Kidney (tissue), 14 donors: Measurements from ENCODE around the gene IER3. TPM values are rescaled to one million over a fixed set of nuclear protein-coding genes. Genes with fewer than 3 reads are reported as not detected.
"Not testable (repeated sequence)": the region's sequence is repeated elsewhere in the genome, so short reads cannot be mapped to it uniquely, and the experiment has no call there.

Experiments
- DNase-seq, 5 donors: peaks; one replicate each; pipeline ENCODE4 v3.0.0-alpha.2; 2013 to 2020
- FAIRE-seq: peaks from 2 replicates; lab custom pipeline; 2012; peaks lifted over from hg19 to GRCh38; lab: Jason Lieb, UNC
- H3K27ac ChIP-seq, 2 donors: one replicate each; pipeline ENCODE4 v1.7.0; 2013; ENCODE audit warnings: low read depth in 2 of 2, low read length in 2 of 2, inconsistent platforms in 1 of 2
- H3K27me3 ChIP-seq: one replicate; pipeline ENCODE4 v1.7.1; 2013; ENCODE audit warnings: low read length, inconsistent platforms; ENCODE audit not compliant: control insufficient read depth, insufficient read depth
- H3K36me3 ChIP-seq, 3 donors: one replicate each; pipeline versions ENCODE4 v1.7.0 to v1.7.1; 2013; ENCODE audit warnings: low read length in 3 of 3, control low read depth in 1 of 3, inconsistent platforms in 1 of 3; ENCODE audit not compliant: insufficient read depth in 3 of 3, control insufficient read depth in 2 of 3
- H3K4me1 ChIP-seq, 3 donors: one replicate each; pipeline versions ENCODE4 v1.7.0 to v1.7.1; 2013; ENCODE audit warnings: low read length in 3 of 3, inconsistent platforms in 1 of 3, low read depth in 1 of 3; ENCODE audit not compliant: control insufficient read depth in 2 of 3, insufficient read depth in 2 of 3
- H3K4me3 ChIP-seq, 3 donors: one replicate each; pipeline versions ENCODE4 v1.7.0 to v1.8.1; 2013; ENCODE audit warnings: low read length in 3 of 3, control low read depth in 1 of 3, inconsistent platforms in 1 of 3
- H3K9ac ChIP-seq, 3 donors: one replicate each; pipeline versions ENCODE4 v1.7.0 to v1.7.1; 2013; ENCODE audit warnings: low read length in 3 of 3, control low read depth in 1 of 3, inconsistent platforms in 1 of 3
- H3K9me3 ChIP-seq, 3 donors: one replicate each; pipeline versions ENCODE4 v1.7.0 to v1.7.1; 2013; ENCODE audit warnings: low read length in 3 of 3, control low read depth in 1 of 3, inconsistent platforms in 1 of 3; ENCODE audit not compliant: control insufficient read depth in 2 of 3, insufficient read depth in 1 of 3
- CTCF ChIP-seq: IDR thresholded peaks from 3 replicates; pipeline ENCODE4 v1.5.1; 2012; ENCODE audit warnings: mild to moderate bottlenecking, moderate library complexity, borderline replicate concordance; ENCODE audit not compliant: insufficient read depth; ENCODE audit errors: extremely low read depth
- intact Hi-C: fragments of 100-400 bp; cut with DNase I; formaldehyde crosslinking; loops from one replicate; pipeline ENCODE4 v1.11.1; 2022
- polyA plus RNA-seq: library from polyadenylated mRNA; stranded (reverse); fragments of 350-450 nt; fragmentation: Illumina TruSeq; extraction: RNeasy Lipid Tissue Mini Kit (QIAGEN cat#74804); gene quantifications from one replicate; pipeline ENCODE4 v1.2.3, GENCODE V29; 2014; ENCODE audit warnings: low read depth, low replicate concordance; ENCODE audit not compliant: insufficient read depth
- total RNA-seq: library from RNA; stranded (reverse); fragmentation: NEBNext Ultra II Directional; extraction: Animal tissue kit (Norgen Biotek cat#: 25700); gene quantifications from one replicate; pipeline ENCODE4 v1.2.1, GENCODE V29; 2021
- donor health status: control.
- donor health status: control.
- donor health status: control.
- donor health status: control.
- donor health status: control.
- donor health status: DM: yes; HTN: yes; CAD: no.
- donor health status: Normal renal cell carcinoma (clear cell type).

IER3 gene
- total and polyA plus RNA-seq, 2 donors from 2014 or later: 59.5 to 94.3 TPM

- Histone ChIP-seq H3K9me3 (no peaks in the 10 kb centered on the region), H3K36me3 (peaks cover 26 to 63% (median 33%) of the 10 kb centered on the region in 3 donors), H3K4me1 (peaks cover 0 to 18% (median 4%) of the 10 kb centered on the region in 3 donors), H3K9ac (no peak overlapping the region), H3K4me3 (no peak overlapping the region), H3K27ac (no peak overlapping the region), H3K27me3 (no peaks in the 10 kb centered on the region)
- DNase-seq (no peak), FAIRE-seq (no peak)
- no peak for TF ChIP-seq CTCF
- intact Hi-C loops: no loop called here
Observed at GRCh38 chr6:30725713-30726505, 18.4 kb downstream of the IER3 start.

- no peaks in the 10 kb centered on the region for H3K9me3 ChIP-seq
- H3K4me1 ChIP-seq: peaks cover 0 to 11% (median 4%) of the 10 kb centered on the region in 3 donors
- H3K27ac ChIP-seq: no peak overlapping the region
- peaks cover 25 to 55% (median 29%) of the 10 kb centered on the region in 3 donors for H3K36me3 ChIP-seq
- H3K4me3 ChIP-seq: no peak overlapping the region
- intact Hi-C loops: loop anchor here (5.0 kb wide), 1 partner anchor 43 kb away; no protein-coding TSS in a partner anchor
- no peak overlapping the region for H3K9ac ChIP-seq
- H3K27me3 ChIP-seq: no peaks in the 10 kb centered on the region
- peak in 1 of 5 donors; percentile 2 for DNase-seq
- no peak for TF ChIP-seq CTCF
- no peak for FAIRE-seq
Observed at GRCh38 chr6:30724906-30725667, 19.3 kb downstream of the IER3 start.

- H3K4me3 ChIP-seq, H3K9me3 ChIP-seq, H3K27ac ChIP-seq, H3K27me3 ChIP-seq, H3K9ac ChIP-seq, FAIRE-seq: not testable (repeated sequence)
- DNase-seq: peak in 1 of 5 donors; percentile 54
- peaks cover 20 to 45% (median 22%) of the 10 kb centered on the region in 3 donors for H3K36me3 ChIP-seq
- intact Hi-C loops: loop anchor here (5.0 kb wide), 1 partner anchor 42 kb away; no protein-coding TSS in a partner anchor
- peaks cover 0 to 11% (median 4%) of the 10 kb centered on the region in 3 donors for H3K4me1 ChIP-seq
Observed at GRCh38 chr6:30723843-30724741, 20.3 kb downstream of the IER3 start.

GRCh38 chr6:30723159-30723842 lies 21.0 kb downstream of the IER3 start:
- Histone ChIP-seq H3K4me3 (peak overlapping the region in 1 of 3 donors; percentile 77), H3K36me3 (peaks cover 20 to 42% (median 22%) of the 10 kb centered on the region in 3 donors), H3K4me1 (peaks cover 4 to 11% (median 4%) of the 10 kb centered on the region in 3 donors), H3K9ac (peak overlapping the region in 2 of 3 donors; percentile 29 to 52)
- DNase-seq: peak in 1 of 5 donors; percentile 66
- not testable (repeated sequence) for H3K27ac ChIP-seq, FAIRE-seq, H3K9me3 ChIP-seq, H3K27me3 ChIP-seq
- intact Hi-C loops: loop anchor here (5.0 kb wide), 1 partner anchor 41 kb away; no protein-coding TSS in a partner anchor
